Astrocyte (in vitro differentiated cells and primary cell): ENCODE measurements around the gene KISS1R. TPM values are rescaled to one million over a fixed set of nuclear protein-coding genes. Genes with fewer than 3 reads are reported as not detected.

Source experiments
- DNase-seq: peaks from one replicate; pipeline ENCODE4 v3.0.0-alpha.2; 2010; ENCODE audit warnings: low read depth
- FAIRE-seq: peaks from 2 replicates; lab custom pipeline; 2011; peaks lifted over from hg19 to GRCh38; lab: Jason Lieb, UNC
- H2AFZ ChIP-seq: 2 replicates; pipeline ENCODE4 v1.6.0; 2012; ENCODE audit warnings: low read depth, low read length, inconsistent platforms
- H3K27ac ChIP-seq: 2 replicates; pipeline ENCODE4 v1.5.1; 2011; ENCODE audit warnings: low read depth, low read length, inconsistent platforms
- H3K27me3 ChIP-seq: 2 replicates; pipeline ENCODE4 v1.6.0; 2011; ENCODE audit warnings: low read length, inconsistent platforms; ENCODE audit not compliant: insufficient read depth
- H3K36me3 ChIP-seq: 2 replicates; pipeline ENCODE4 v1.5.1; 2011; ENCODE audit warnings: low read length, inconsistent platforms; ENCODE audit not compliant: insufficient read depth
- H3K4me1 ChIP-seq: 2 replicates; pipeline ENCODE4 v1.5.1; 2011; ENCODE audit warnings: low read length, inconsistent platforms; ENCODE audit not compliant: insufficient read depth
- H3K4me2 ChIP-seq: 2 replicates; pipeline ENCODE4 v1.6.0; 2012; ENCODE audit warnings: low read length, inconsistent platforms
- H3K4me3 ChIP-seq: 2 replicates; pipeline ENCODE4 v1.5.1; 2011; ENCODE audit warnings: low read depth, mild to moderate bottlenecking, low read length, inconsistent platforms; ENCODE audit not compliant: insufficient read depth
- H3K79me2 ChIP-seq: 2 replicates; pipeline ENCODE4 v1.6.0; 2012; ENCODE audit warnings: mild to moderate bottlenecking, low read length, inconsistent platforms; ENCODE audit not compliant: insufficient read depth
- H3K9ac ChIP-seq: 2 replicates; pipeline ENCODE4 v1.6.0; 2012; ENCODE audit warnings: mild to moderate bottlenecking, low read length, inconsistent platforms
- H3K9me3 ChIP-seq: 2 replicates; pipeline ENCODE4 v1.5.1; 2012; ENCODE audit warnings: low read depth, mild to moderate bottlenecking, low read length, inconsistent platforms; ENCODE audit not compliant: insufficient read depth
- H4K20me1 ChIP-seq: 2 replicates; pipeline ENCODE4 v1.6.0; 2012; ENCODE audit warnings: low read length, inconsistent platforms; ENCODE audit not compliant: insufficient read depth
- H3K27ac Mint-ChIP-seq: one replicate; pipeline ENCODE4 v1.8.0; 2021; ENCODE audit warnings: mild to moderate bottlenecking, mixed read lengths; ENCODE audit not compliant: unreplicated experiment
- H3K27me3 Mint-ChIP-seq: one replicate; pipeline ENCODE4 v1.8.0; 2021; ENCODE audit warnings: low read depth, mixed read lengths; ENCODE audit not compliant: unreplicated experiment
- H3K36me3 Mint-ChIP-seq: one replicate; pipeline ENCODE4 v1.8.0; 2021; ENCODE audit warnings: low read depth, mixed read lengths; ENCODE audit not compliant: unreplicated experiment
- H3K4me1 Mint-ChIP-seq: one replicate; pipeline ENCODE4 v1.8.0; 2021; ENCODE audit warnings: low read depth, mixed read lengths; ENCODE audit not compliant: unreplicated experiment
- H3K4me3 Mint-ChIP-seq: one replicate; pipeline ENCODE4 v1.8.0; 2021; ENCODE audit warnings: mild to moderate bottlenecking, moderate library complexity, mixed read lengths; ENCODE audit not compliant: unreplicated experiment
- H3K9me3 Mint-ChIP-seq: one replicate; pipeline ENCODE4 v1.8.0; 2021; ENCODE audit warnings: mild to moderate bottlenecking, mixed read lengths; ENCODE audit not compliant: unreplicated experiment
- CTCF ChIP-seq: IDR thresholded peaks from 2 replicates; pipeline ENCODE4 v1.5.1; 2011; ENCODE audit warnings: low read depth, mild to moderate bottlenecking, inconsistent platforms, low read length, moderate library complexity; ENCODE audit not compliant: insufficient read depth
- EZH2 ChIP-seq: IDR thresholded peaks from 2 replicates; pipeline ENCODE4 v1.6.1; 2012; ENCODE audit warnings: mild to moderate bottlenecking, low read length, inconsistent platforms; ENCODE audit not compliant: insufficient read depth
- total RNA-seq: library from RNA; stranded (reverse); gene quantifications from 2 replicates; pipeline ENCODE4 v1.2.1, GENCODE V29; 2021

Gene KISS1R
- total RNA-seq, 1 donor from 2014 or later: not detected

- H3K79me2 ChIP-seq: peaks cover 49% of the 10 kb centered on the region
- H3K9me3 ChIP-seq: no peaks in the 10 kb centered on the region
- no peaks in the 10 kb centered on the region for H3K9me3 Mint-ChIP-seq
- no peak overlapping the region for H3K27ac Mint-ChIP-seq
- H3K4me1 ChIP-seq: peaks cover 15% of the 10 kb centered on the region
- FAIRE-seq (no peak), DNase-seq (no peak)
- H3K4me3 ChIP-seq: no peak overlapping the region
- H3K4me1 Mint-ChIP-seq: peaks cover 4% of the 10 kb centered on the region
- H3K36me3 ChIP-seq: peaks cover 3% of the 10 kb centered on the region
- H3K27ac ChIP-seq: no peak overlapping the region
- TF ChIP-seq EZH2 (no peak), CTCF (no peak)
- H3K4me3 Mint-ChIP-seq: no peak overlapping the region
- no peak overlapping the region for H3K4me2 ChIP-seq
- no peaks in the 10 kb centered on the region for H3K27me3 ChIP-seq
- no peak overlapping the region for H2AFZ ChIP-seq
- no peaks in the 10 kb centered on the region for H3K27me3 Mint-ChIP-seq
- peaks cover 78% of the 10 kb centered on the region for H4K20me1 ChIP-seq
- H3K9ac ChIP-seq: no peak overlapping the region
- H3K36me3 Mint-ChIP-seq: peaks cover under 1% of the 10 kb centered on the region
Measured at GRCh38 chr19:904545-904944, 12.6 kb upstream of the KISS1R start.

- Mint-ChIP-seq H3K9me3 (no peaks in the 10 kb centered on the region), H3K27ac (no peak overlapping the region), H3K27me3 (no peaks in the 10 kb centered on the region), H3K4me3 (no peak overlapping the region), H3K4me1 (peaks cover 5% of the 10 kb centered on the region), H3K36me3 (peaks cover 2% of the 10 kb centered on the region)
- H4K20me1 ChIP-seq: peaks cover 79% of the 10 kb centered on the region
- no peak overlapping the region for H3K27ac ChIP-seq
- no peaks in the 10 kb centered on the region for H3K27me3 ChIP-seq
- no peak overlapping the region for H2AFZ ChIP-seq
- no peaks in the 10 kb centered on the region for H3K9me3 ChIP-seq
- H3K79me2 ChIP-seq: peaks cover 64% of the 10 kb centered on the region
- DNase-seq (no peak), FAIRE-seq (no peak)
- H3K9ac ChIP-seq: no peak overlapping the region
- H3K4me2 ChIP-seq: no peak overlapping the region
- peaks cover 3% of the 10 kb centered on the region for H3K36me3 ChIP-seq
- no peak for TF ChIP-seq CTCF
- no peak for TF ChIP-seq EZH2
- no peak overlapping the region for H3K4me3 ChIP-seq
- peaks cover 16% of the 10 kb centered on the region for H3K4me1 ChIP-seq
Measured at GRCh38 chr19:906480-906879, 10.7 kb upstream of the KISS1R start.

- Mint-ChIP-seq H3K9me3 (no peaks in the 10 kb centered on the region), H3K4me3 (no peak overlapping the region), H3K27me3 (no peaks in the 10 kb centered on the region), H3K4me1 (peaks cover 5% of the 10 kb centered on the region), H3K27ac (no peak overlapping the region), H3K36me3 (peaks cover 2% of the 10 kb centered on the region)
- H3K4me3 ChIP-seq: no peak overlapping the region
- TF ChIP-seq CTCF (no peak), EZH2 (no peak)
- no peak overlapping the region for H3K9ac ChIP-seq
- H4K20me1 ChIP-seq: peaks cover 71% of the 10 kb centered on the region
- H3K79me2 ChIP-seq: peaks cover 62% of the 10 kb centered on the region
- no peak overlapping the region for H3K4me2 ChIP-seq
- no peak overlapping the region for H3K27ac ChIP-seq
- peaks cover 3% of the 10 kb centered on the region for H3K36me3 ChIP-seq
- H3K27me3 ChIP-seq: no peaks in the 10 kb centered on the region
- H2AFZ ChIP-seq: no peak overlapping the region
- no peak for FAIRE-seq
- DNase-seq: no peak
- H3K4me1 ChIP-seq: peaks cover 16% of the 10 kb centered on the region
- H3K9me3 ChIP-seq: no peaks in the 10 kb centered on the region
Measured at GRCh38 chr19:907183-907853, 9.8 kb upstream of the KISS1R start.
